Kidney (tissue), 14 donors: ENCODE measurements around the gene PPP2R2C. TPM values are rescaled to one million over a fixed set of nuclear protein-coding genes. Genes with fewer than 3 reads are reported as not detected.

ENCODE experiments used
- DNase-seq, 5 donors: peaks; one replicate each; pipeline ENCODE4 v3.0.0-alpha.2; 2013 to 2020
- FAIRE-seq: peaks from 2 replicates; lab custom pipeline; 2012; peaks lifted over from hg19 to GRCh38; lab: Jason Lieb, UNC
- H3K27ac ChIP-seq, 2 donors: one replicate each; pipeline ENCODE4 v1.7.0; 2013; ENCODE audit warnings: low read depth in 2 of 2, low read length in 2 of 2, inconsistent platforms in 1 of 2
- H3K27me3 ChIP-seq: one replicate; pipeline ENCODE4 v1.7.1; 2013; ENCODE audit warnings: low read length, inconsistent platforms; ENCODE audit not compliant: control insufficient read depth, insufficient read depth
- H3K36me3 ChIP-seq, 3 donors: one replicate each; pipeline versions ENCODE4 v1.7.0 to v1.7.1; 2013; ENCODE audit warnings: low read length in 3 of 3, control low read depth in 1 of 3, inconsistent platforms in 1 of 3; ENCODE audit not compliant: insufficient read depth in 3 of 3, control insufficient read depth in 2 of 3
- H3K4me1 ChIP-seq, 3 donors: one replicate each; pipeline versions ENCODE4 v1.7.0 to v1.7.1; 2013; ENCODE audit warnings: low read length in 3 of 3, inconsistent platforms in 1 of 3, low read depth in 1 of 3; ENCODE audit not compliant: control insufficient read depth in 2 of 3, insufficient read depth in 2 of 3
- H3K4me3 ChIP-seq, 3 donors: one replicate each; pipeline versions ENCODE4 v1.7.0 to v1.8.1; 2013; ENCODE audit warnings: low read length in 3 of 3, control low read depth in 1 of 3, inconsistent platforms in 1 of 3
- H3K9ac ChIP-seq, 3 donors: one replicate each; pipeline versions ENCODE4 v1.7.0 to v1.7.1; 2013; ENCODE audit warnings: low read length in 3 of 3, control low read depth in 1 of 3, inconsistent platforms in 1 of 3
- H3K9me3 ChIP-seq, 3 donors: one replicate each; pipeline versions ENCODE4 v1.7.0 to v1.7.1; 2013; ENCODE audit warnings: low read length in 3 of 3, control low read depth in 1 of 3, inconsistent platforms in 1 of 3; ENCODE audit not compliant: control insufficient read depth in 2 of 3, insufficient read depth in 1 of 3
- intact Hi-C: fragments of 100-400 bp; cut with DNase I; formaldehyde crosslinking; loops from one replicate; pipeline ENCODE4 v1.11.1; 2022
- polyA plus RNA-seq: library from polyadenylated mRNA; stranded (reverse); fragments of 350-450 nt; fragmentation: Illumina TruSeq; extraction: RNeasy Lipid Tissue Mini Kit (QIAGEN cat#74804); gene quantifications from one replicate; pipeline ENCODE4 v1.2.3, GENCODE V29; 2014; ENCODE audit warnings: low read depth, low replicate concordance; ENCODE audit not compliant: insufficient read depth
- total RNA-seq: library from RNA; stranded (reverse); fragmentation: NEBNext Ultra II Directional; extraction: Animal tissue kit (Norgen Biotek cat#: 25700); gene quantifications from one replicate; pipeline ENCODE4 v1.2.1, GENCODE V29; 2021
- TF ChIP-seq, protein P1 (sequence below): IDR thresholded peaks from 3 replicates; pipeline ENCODE4 v1.5.1; 2012; ENCODE audit warnings: mild to moderate bottlenecking, moderate library complexity, borderline replicate concordance; ENCODE audit not compliant: insufficient read depth; ENCODE audit errors: extremely low read depth
- donor health status: control.
- donor health status: control.
- donor health status: control.
- donor health status: control.
- donor health status: control.
- donor health status: DM: yes; HTN: yes; CAD: no.
- donor health status: Normal renal cell carcinoma (clear cell type).

Gene PPP2R2C
- total and polyA plus RNA-seq, 2 donors from 2014 or later = 0.39 to 0.82 TPM

DNA sequence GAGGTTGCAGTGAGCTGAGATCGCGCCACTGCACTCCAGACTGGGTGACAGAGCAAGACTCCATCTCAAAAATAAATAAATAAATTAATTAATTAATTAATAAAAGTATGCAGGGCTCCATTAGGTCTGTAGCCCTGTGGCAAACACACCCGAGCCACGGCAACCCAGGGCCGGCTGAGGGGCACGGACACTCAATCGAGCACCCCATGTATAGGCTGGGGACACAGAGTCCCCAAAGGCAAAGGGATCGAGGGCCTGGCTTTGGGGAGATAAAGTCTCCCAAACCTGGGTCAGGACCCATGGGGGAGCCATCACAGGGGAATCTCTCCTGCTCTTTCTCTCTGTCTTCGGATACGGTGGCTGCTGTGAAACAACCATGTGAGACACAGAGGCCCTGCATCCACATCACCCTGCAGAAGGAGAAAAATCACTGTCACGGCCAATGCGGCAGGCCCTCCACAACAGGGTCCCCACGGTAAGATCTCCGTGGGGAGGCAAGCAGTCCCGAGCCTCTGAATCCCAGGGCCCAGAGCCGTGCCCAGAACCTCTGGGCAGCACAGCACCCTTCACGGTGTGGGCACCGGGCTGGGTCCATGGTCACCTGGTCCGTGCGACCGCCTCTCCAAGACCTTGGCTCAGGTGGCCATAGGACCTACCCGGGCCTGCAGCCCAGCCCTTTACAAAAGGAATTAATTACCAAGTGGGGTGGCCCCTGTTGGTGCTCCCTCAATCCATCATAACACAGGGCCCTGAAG is 121.0 kb downstream of the PPP2R2C start:
- Histone ChIP-seq H3K36me3 (no peaks in the 10 kb centered on the region), H3K27ac (no peak overlapping the region), H3K27me3 (no peaks in the 10 kb centered on the region), H3K9me3 (no peaks in the 10 kb centered on the region), H3K4me1 (no peaks in the 10 kb centered on the region), H3K9ac (no peak overlapping the region), H3K4me3 (no peak overlapping the region)
- FAIRE-seq = no peak
- DNase-seq = no peak
- intact Hi-C loops = no loop called here
- TF ChIP-seq, protein P1, sequence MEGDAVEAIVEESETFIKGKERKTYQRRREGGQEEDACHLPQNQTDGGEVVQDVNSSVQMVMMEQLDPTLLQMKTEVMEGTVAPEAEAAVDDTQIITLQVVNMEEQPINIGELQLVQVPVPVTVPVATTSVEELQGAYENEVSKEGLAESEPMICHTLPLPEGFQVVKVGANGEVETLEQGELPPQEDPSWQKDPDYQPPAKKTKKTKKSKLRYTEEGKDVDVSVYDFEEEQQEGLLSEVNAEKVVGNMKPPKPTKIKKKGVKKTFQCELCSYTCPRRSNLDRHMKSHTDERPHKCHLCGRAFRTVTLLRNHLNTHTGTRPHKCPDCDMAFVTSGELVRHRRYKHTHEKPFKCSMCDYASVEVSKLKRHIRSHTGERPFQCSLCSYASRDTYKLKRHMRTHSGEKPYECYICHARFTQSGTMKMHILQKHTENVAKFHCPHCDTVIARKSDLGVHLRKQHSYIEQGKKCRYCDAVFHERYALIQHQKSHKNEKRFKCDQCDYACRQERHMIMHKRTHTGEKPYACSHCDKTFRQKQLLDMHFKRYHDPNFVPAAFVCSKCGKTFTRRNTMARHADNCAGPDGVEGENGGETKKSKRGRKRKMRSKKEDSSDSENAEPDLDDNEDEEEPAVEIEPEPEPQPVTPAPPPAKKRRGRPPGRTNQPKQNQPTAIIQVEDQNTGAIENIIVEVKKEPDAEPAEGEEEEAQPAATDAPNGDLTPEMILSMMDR = no peak

DNA sequence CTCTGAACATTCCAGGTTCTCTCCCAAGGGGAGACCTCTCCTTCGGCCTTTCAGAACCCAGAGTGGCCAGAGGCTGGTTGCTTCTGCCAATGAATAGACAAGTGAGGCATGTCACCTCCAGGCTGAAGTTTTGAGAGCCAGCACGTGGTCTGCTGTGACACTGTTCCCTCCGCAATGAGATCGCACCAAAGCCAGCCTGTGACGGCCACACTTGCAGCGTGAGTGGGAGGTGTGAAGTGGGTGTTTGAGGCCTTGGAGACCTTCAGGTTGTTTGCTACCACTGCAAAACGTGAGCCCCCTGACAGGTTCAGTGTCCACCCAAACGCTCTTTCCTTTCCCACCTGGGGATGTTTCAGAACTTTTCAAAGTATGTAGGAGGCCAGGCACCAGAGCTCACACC is 121.8 kb downstream of the PPP2R2C start:
- Histone ChIP-seq H3K4me3 (no peak overlapping the region), H3K36me3 (no peaks in the 10 kb centered on the region), H3K4me1 (no peaks in the 10 kb centered on the region), H3K27ac (no peak overlapping the region), H3K9me3 (no peaks in the 10 kb centered on the region), H3K27me3 (no peaks in the 10 kb centered on the region), H3K9ac (no peak overlapping the region)
- no peak for DNase-seq
- FAIRE-seq = no peak
- intact Hi-C loops = no loop called here
- TF ChIP-seq, protein P1 = no peak

DNA sequence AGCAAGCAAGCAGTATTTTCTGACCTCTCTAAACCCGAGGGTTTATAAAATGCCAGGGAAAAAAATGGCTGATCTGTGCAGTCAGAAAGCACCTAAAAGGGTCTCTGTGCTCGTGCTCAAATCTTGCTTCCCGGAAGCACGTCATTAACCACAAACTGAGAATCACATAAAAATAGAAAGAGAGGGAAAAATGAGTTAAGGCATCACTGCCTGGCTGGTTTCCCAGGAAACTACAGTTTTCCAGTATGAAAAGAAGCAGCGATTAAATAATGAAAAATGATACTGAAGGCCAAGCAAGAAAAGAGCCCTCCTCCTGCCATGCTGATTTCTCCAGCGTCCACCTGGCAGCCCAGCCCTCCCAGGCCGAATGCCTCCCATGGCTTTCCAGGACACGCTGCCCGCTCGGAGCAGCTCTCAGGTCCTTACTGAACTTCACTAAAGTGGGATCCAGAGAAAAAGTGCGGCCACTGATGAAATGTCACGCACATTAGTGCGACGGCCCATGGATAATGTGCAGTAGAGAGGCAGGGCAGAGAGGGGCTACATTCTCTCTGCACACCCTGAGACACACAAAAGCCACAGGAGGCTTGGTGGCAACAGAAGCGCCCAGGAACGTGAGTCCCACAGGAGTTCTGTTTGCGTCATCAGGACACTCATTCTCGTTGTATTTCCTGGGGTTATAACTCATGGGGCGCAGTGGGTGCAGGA is 122.4 kb downstream of the PPP2R2C start:
- H3K9me3 ChIP-seq = no peaks in the 10 kb centered on the region
- no peak overlapping the region for H3K9ac ChIP-seq
- DNase-seq (peak in 1 of 5 donors; percentile 46), FAIRE-seq (no peak)
- TF ChIP-seq, protein P1 = no peak
- H3K36me3 ChIP-seq = no peaks in the 10 kb centered on the region
- H3K27me3 ChIP-seq = no peaks in the 10 kb centered on the region
- intact Hi-C loops = no loop called here
- no peaks in the 10 kb centered on the region for H3K4me1 ChIP-seq
- H3K27ac ChIP-seq = no peak overlapping the region
- H3K4me3 ChIP-seq = no peak overlapping the region
